Sigmoid colon (tissue), 4 donors: ENCODE measurements around the gene TRPM3.

ENCODE experiments used
- EP300 ChIP-seq, 4 donors: sonication (generic); formaldehyde crosslinking; IDR thresholded peaks; one replicate each; pipeline ENCODE4 v1.6.1; 2017; ENCODE audit warnings: antibody characterized with exemption in 4 of 4
- POLR2A ChIP-seq, 2 donors: fragments of 450-650 bp; IDR thresholded peaks; one replicate each; pipeline ENCODE4 v1.6.1; 2016; ENCODE audit warnings: antibody characterized with exemption in 2 of 2, mild to moderate bottlenecking in 2 of 2, moderate library complexity in 2 of 2
- POLR2AphosphoS5 ChIP-seq, 4 donors: sonication (generic); formaldehyde crosslinking; IDR thresholded peaks; one replicate each; pipeline ENCODE4 v1.6.1; 2017; ENCODE audit warnings: antibody characterized with exemption in 4 of 4
- TF ChIP-seq, protein P1 (sequence below), 4 experiments: fragments of 450-650 bp in 3 of 4; fragments of 200-600 bp in 1 of 4; IDR thresholded peaks; one replicate each; pipeline ENCODE4 v1.5.1; 2016 to 2019; ENCODE audit warnings: antibody characterized with exemption in 4 of 4, mild to moderate bottlenecking in 3 of 4, moderate library complexity in 2 of 4

DNA sequence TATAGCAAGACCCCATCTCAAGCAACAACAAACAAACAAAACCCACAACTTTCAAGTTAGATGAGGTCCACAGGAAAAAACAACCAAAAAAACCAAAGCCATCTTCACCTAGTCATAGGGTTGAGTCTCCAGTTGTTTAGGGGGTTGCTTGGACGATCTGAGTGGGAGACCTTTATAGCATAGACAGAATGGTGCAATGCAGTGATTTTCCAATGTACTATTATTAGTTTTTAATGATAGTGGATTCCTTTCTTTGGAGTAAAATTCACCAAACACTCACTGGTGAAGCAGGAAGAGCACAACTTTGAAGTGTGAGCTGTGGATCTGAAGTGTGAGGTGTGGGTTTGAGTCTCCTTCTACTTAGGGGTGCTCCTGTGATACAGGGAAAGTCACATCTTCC is 640.0 kb downstream of the TRPM3 start:
- TF ChIP-seq, protein P1, sequence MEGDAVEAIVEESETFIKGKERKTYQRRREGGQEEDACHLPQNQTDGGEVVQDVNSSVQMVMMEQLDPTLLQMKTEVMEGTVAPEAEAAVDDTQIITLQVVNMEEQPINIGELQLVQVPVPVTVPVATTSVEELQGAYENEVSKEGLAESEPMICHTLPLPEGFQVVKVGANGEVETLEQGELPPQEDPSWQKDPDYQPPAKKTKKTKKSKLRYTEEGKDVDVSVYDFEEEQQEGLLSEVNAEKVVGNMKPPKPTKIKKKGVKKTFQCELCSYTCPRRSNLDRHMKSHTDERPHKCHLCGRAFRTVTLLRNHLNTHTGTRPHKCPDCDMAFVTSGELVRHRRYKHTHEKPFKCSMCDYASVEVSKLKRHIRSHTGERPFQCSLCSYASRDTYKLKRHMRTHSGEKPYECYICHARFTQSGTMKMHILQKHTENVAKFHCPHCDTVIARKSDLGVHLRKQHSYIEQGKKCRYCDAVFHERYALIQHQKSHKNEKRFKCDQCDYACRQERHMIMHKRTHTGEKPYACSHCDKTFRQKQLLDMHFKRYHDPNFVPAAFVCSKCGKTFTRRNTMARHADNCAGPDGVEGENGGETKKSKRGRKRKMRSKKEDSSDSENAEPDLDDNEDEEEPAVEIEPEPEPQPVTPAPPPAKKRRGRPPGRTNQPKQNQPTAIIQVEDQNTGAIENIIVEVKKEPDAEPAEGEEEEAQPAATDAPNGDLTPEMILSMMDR (IDR thresholded peaks at IDR 0.05), result no peak
- TF ChIP-seq EP300 (IDR thresholded peaks at IDR 0.05) (no peak), POLR2A (IDR thresholded peaks at IDR 0.05) (no peak), POLR2AphosphoS5 (IDR thresholded peaks at IDR 0.05) (no peak)
